Panc1 (cell line): Measurements from ENCODE around the gene WDR90. TPM values are rescaled to one million over a fixed set of nuclear protein-coding genes. Genes with fewer than 3 reads are reported as not detected.

Experiments used
- ATAC-seq: fragments of 200-7000 bp; cut with Tn5 transposase; 2 replicates; pipeline ENCODE4 v1.9.1; 2020; ENCODE audit warnings: mild to moderate bottlenecking, moderate library complexity
- BruUV-seq: library from RNA; stranded (reverse); fragments of 400-500 nt; replicated peaks from 2 replicates; lab custom pipeline; 2021; lab: Mats Ljungman, UMichigan
- CTCF ChIA-PET: fragments of 300-600 bp; sonication (Branson Sonifier 250); formaldehyde crosslinking; loops from one replicate; lab custom pipeline; 2022; ENCODE audit warnings: antibody characterized with exemption; lab: Charles Lee
- POLR2A ChIA-PET: fragments of 300-600 bp; sonication (Branson Sonifier 250); formaldehyde crosslinking; loops from one replicate; lab custom pipeline; 2022; ENCODE audit warnings: antibody characterized with exemption; lab: Charles Lee
- DNase-seq: peaks from one replicate; pipeline ENCODE4 v3.0.0-alpha.2; 2010; ENCODE audit warnings: low read depth, low spot score
- H3K27ac ChIP-seq: 2 replicates; pipeline ENCODE4 v1.5.1; 2011; ENCODE audit warnings: mild to moderate bottlenecking, low read length, inconsistent platforms
- H3K27me3 ChIP-seq: fragments of 200-500 bp; sonication (Bioruptor generic); 2 replicates; pipeline ENCODE4 v1.6.0; 2014; ENCODE audit warnings: low read length, inconsistent platforms; ENCODE audit not compliant: control insufficient read depth, insufficient read depth
- H3K36me3 ChIP-seq: fragments of 200-500 bp; sonication (Bioruptor generic); 2 replicates; pipeline ENCODE4 v1.5.1; 2014; ENCODE audit warnings: inconsistent platforms, mild to moderate bottlenecking, low read length, moderate library complexity; ENCODE audit not compliant: control insufficient read depth, insufficient read depth
- H3K4me1 ChIP-seq: 2 replicates; pipeline ENCODE4 v1.5.1; 2011; ENCODE audit warnings: inconsistent platforms, mild to moderate bottlenecking, low read length, moderate library complexity; ENCODE audit not compliant: control insufficient read depth, insufficient read depth
- H3K4me3 ChIP-seq, 2 experiments: 2 replicates each; pipeline ENCODE4 v1.5.1; 2011 to 2012; ENCODE audit warnings: low read depth in 2 of 2, low read length in 2 of 2, mild to moderate bottlenecking in 2 of 2, inconsistent platforms in 1 of 2, moderate library complexity in 1 of 2
- H3K9me3 ChIP-seq: fragments of 200-500 bp; sonication (Bioruptor generic); 2 replicates; pipeline ENCODE4 v1.5.1; 2014; ENCODE audit warnings: low read depth, mild to moderate bottlenecking, inconsistent platforms, low read length, moderate library complexity; ENCODE audit not compliant: control insufficient read depth, insufficient read depth
- POLR2AphosphoS5 ChIP-seq: IDR thresholded peaks from 2 replicates; pipeline ENCODE4 v1.6.1; 2012; ENCODE audit warnings: mild to moderate bottlenecking, low read depth, low read length, moderate library complexity
- SIN3A ChIP-seq: IDR thresholded peaks from 2 replicates; pipeline ENCODE4 v1.6.1; 2012; ENCODE audit warnings: low read depth, mild to moderate bottlenecking, low read length, moderate library complexity, borderline replicate concordance; ENCODE audit not compliant: insufficient read depth
- TCF7L2 ChIP-seq: IDR thresholded peaks from 2 replicates; pipeline ENCODE4 v1.6.1; 2011; ENCODE audit warnings: mild to moderate bottlenecking, low read depth, low read length, inconsistent platforms
- in situ Hi-C: cut with HindIII; loops from 2 replicates; pipeline ENCODE4 v1.10.0; 2016; ENCODE audit warnings: low sequenced_read_pairs, low pct_unique_long_range_greater_than_20kb
- intact Hi-C: fragments of 100-400 bp; cut with micrococcal nuclease; formaldehyde crosslinking; loops from one replicate; pipeline ENCODE4 v1.10.0; 2022; ENCODE audit not compliant: unreplicated experiment
- total RNA-seq: library from RNA; stranded (reverse); gene quantifications from one replicate; pipeline ENCODE4 v1.2.1, GENCODE V29; 2021; ENCODE audit not compliant: unreplicated experiment
- TF ChIP-seq, protein P1 (sequence below): fragments of 450-650 bp; IDR thresholded peaks from 2 replicates; pipeline ENCODE4 v1.5.1; 2017; ENCODE audit warnings: mild to moderate bottlenecking
- TF ChIP-seq, protein P2 (sequence below), 2 experiments: IDR thresholded peaks; 2 replicates each; pipeline ENCODE4 v1.6.1; 2011 to 2012; ENCODE audit warnings: low read depth in 2 of 2, control low read depth in 1 of 2, low read length in 1 of 2, mild to moderate bottlenecking in 1 of 2, moderate library complexity in 1 of 2; ENCODE audit not compliant: insufficient read depth in 1 of 2

Gene WDR90
- total RNA-seq, 1 experiment from 2014 or later = 58.9 TPM

DNA sequence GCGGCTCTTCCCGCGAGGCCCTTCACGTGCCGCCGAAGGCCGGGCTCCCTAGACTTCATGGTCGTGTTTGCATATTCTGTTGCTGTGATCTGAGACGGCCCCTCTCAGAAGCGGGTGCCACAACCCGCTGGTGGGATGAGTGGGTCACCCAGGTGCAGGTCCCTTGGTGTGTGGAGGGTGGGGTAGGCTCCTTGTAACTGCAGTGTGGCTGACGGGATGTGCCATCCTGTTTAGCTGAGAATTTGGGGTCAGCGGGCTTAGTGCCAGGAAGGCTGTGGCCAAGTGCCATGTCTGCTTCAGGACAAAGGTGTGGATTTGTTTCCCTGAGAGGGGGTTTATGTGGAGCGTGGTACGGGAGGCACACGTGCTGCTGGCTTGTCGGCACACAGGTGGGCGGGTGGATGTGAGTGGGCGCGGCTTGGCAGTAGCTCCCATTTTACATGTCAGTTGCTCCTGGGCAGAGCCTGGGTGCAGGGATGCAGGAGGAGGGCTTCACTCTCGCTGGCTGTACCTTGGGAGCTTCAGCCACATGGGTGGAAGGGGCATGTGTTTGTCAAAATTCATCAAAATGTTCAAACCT, 27.5 kb upstream of the WDR90 start:
- no TSS peak for BruUV-seq
- DNase-seq = no peak
- Histone ChIP-seq H3K9me3 (no peaks in the 10 kb centered on the region), H3K27ac (no peak overlapping the region; the same call in 1 of the 2 replicates), H3K4me1 (peaks cover 47% of the 10 kb centered on the region), H3K27me3 (no peaks in the 10 kb centered on the region), H3K36me3 (no peaks in the 10 kb centered on the region), H3K4me3 (peak overlapping the region in 1 of 2 experiments; percentile 29; a peak in 2 of 4 replicates)
- CTCF ChIA-PET = interaction anchor here (1.1 kb wide), 1 partner anchor 44 kb away, joined by 3 read pairs; no protein-coding TSS in a partner anchor
- TF ChIP-seq, protein P1, sequence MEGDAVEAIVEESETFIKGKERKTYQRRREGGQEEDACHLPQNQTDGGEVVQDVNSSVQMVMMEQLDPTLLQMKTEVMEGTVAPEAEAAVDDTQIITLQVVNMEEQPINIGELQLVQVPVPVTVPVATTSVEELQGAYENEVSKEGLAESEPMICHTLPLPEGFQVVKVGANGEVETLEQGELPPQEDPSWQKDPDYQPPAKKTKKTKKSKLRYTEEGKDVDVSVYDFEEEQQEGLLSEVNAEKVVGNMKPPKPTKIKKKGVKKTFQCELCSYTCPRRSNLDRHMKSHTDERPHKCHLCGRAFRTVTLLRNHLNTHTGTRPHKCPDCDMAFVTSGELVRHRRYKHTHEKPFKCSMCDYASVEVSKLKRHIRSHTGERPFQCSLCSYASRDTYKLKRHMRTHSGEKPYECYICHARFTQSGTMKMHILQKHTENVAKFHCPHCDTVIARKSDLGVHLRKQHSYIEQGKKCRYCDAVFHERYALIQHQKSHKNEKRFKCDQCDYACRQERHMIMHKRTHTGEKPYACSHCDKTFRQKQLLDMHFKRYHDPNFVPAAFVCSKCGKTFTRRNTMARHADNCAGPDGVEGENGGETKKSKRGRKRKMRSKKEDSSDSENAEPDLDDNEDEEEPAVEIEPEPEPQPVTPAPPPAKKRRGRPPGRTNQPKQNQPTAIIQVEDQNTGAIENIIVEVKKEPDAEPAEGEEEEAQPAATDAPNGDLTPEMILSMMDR = no peak
- TF ChIP-seq, protein P2, sequence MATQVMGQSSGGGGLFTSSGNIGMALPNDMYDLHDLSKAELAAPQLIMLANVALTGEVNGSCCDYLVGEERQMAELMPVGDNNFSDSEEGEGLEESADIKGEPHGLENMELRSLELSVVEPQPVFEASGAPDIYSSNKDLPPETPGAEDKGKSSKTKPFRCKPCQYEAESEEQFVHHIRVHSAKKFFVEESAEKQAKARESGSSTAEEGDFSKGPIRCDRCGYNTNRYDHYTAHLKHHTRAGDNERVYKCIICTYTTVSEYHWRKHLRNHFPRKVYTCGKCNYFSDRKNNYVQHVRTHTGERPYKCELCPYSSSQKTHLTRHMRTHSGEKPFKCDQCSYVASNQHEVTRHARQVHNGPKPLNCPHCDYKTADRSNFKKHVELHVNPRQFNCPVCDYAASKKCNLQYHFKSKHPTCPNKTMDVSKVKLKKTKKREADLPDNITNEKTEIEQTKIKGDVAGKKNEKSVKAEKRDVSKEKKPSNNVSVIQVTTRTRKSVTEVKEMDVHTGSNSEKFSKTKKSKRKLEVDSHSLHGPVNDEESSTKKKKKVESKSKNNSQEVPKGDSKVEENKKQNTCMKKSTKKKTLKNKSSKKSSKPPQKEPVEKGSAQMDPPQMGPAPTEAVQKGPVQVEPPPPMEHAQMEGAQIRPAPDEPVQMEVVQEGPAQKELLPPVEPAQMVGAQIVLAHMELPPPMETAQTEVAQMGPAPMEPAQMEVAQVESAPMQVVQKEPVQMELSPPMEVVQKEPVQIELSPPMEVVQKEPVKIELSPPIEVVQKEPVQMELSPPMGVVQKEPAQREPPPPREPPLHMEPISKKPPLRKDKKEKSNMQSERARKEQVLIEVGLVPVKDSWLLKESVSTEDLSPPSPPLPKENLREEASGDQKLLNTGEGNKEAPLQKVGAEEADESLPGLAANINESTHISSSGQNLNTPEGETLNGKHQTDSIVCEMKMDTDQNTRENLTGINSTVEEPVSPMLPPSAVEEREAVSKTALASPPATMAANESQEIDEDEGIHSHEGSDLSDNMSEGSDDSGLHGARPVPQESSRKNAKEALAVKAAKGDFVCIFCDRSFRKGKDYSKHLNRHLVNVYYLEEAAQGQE (IDR thresholded peaks at IDR 0.05; ENCODE audit: insufficient read depth in 1 of 2, low read depth in 2 of 2, low read length in 1 of 2) = no peak
- TF ChIP-seq TCF7L2 = no peak
- TF ChIP-seq SIN3A = no peak
- TF ChIP-seq POLR2AphosphoS5 = no peak
- in situ Hi-C loops (no loop called here), intact Hi-C loops (no loop called here)
- ATAC-seq = peak; percentile 52
- POLR2A ChIA-PET = interaction anchor here (0.6 kb wide), 2 partner anchors 30 to 34 kb away, joined by 3 to 4 read pairs; no protein-coding TSS in a partner anchor

DNA sequence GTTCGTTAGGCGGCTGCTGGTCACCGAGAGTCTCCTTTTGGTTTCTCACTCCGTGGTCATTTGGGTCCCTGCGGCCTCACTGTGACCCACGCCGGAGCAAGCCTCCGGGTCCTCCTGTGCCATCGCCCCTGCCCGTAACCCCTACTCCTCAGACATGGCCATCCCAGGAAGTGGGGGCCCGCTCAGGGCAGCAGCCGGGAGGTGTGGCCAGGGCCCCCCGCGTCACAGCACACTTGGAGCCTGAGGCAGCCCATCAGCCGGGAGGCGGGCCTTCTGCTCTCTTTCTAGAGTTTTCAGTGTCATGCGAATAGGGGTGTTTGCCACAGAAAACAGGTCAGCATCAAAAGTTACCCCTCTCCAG, 26.3 kb upstream of the WDR90 start:
- Histone ChIP-seq H3K4me1 (peaks cover 58% of the 10 kb centered on the region), H3K4me3 (no peak overlapping the region), H3K27me3 (no peaks in the 10 kb centered on the region), H3K9me3 (no peaks in the 10 kb centered on the region), H3K36me3 (no peaks in the 10 kb centered on the region), H3K27ac (no peak overlapping the region; the same call in 1 of the 2 replicates)
- DNase-seq = no peak
- CTCF ChIA-PET = no interaction called here
- POLR2A ChIA-PET = no interaction called here
- ATAC-seq = no peak
- in situ Hi-C loops (no loop called here), intact Hi-C loops (no loop called here)
- no peak for TF ChIP-seq TCF7L2
- TF ChIP-seq POLR2AphosphoS5 = no peak
- no peak for TF ChIP-seq SIN3A
- TF ChIP-seq, protein P2 (IDR thresholded peaks at IDR 0.05; ENCODE audit: insufficient read depth in 1 of 2, low read depth in 2 of 2, low read length in 1 of 2) = no peak
- TF ChIP-seq, protein P1 = no peak
- BruUV-seq = TSS peak; percentile 81
